ENCODE data around the gene MCF2L2. TPM values are rescaled to one million over a fixed set of nuclear protein-coding genes. Genes with fewer than 3 reads are reported as not detected.

Gene MCF2L2
- polyA plus RNA-seq, 3 donors = 0.56 to 2.0 (median 1.5) TPM

DNA sequence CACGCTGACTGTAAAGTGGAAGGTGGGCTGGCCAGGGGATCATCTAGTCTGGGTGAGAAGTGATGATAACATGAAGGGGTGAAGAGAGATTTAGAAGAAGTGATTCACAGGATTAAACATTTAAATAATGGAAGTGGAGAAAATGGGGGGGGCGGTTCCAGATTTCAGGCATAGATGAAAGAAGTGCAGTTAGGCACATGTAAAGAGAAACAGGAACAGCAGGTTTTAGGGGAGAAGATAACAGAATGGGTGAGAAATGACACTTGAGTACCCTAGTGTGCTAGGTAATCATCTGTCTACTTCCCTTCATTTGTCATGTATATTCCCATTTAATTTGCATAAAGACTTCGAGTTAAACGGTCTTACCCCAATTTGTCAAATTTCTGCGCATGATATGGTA lies 160.1 kb downstream of the MCF2L2 start:
- no peak for DNase-seq

DNA sequence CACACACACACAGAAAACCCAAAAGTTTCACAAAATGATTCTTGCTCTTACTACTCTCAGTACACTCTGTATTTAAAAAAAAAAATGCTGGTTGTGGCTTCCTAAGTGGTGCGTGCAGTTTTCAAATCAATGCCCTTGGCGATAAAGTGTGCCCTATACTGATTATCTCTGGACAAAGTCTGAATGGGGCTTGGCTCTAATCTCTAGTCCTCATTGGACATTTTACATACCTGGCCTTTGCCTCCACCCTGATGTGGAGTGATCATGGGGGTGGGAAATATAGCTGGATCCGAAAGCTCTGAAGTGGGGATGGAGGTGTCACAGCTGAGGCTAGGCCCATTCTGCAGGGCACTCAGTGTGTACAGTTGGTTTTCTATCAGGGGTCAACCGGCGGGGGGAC lies 161.3 kb downstream of the MCF2L2 start:
- no peak for DNase-seq

DNA sequence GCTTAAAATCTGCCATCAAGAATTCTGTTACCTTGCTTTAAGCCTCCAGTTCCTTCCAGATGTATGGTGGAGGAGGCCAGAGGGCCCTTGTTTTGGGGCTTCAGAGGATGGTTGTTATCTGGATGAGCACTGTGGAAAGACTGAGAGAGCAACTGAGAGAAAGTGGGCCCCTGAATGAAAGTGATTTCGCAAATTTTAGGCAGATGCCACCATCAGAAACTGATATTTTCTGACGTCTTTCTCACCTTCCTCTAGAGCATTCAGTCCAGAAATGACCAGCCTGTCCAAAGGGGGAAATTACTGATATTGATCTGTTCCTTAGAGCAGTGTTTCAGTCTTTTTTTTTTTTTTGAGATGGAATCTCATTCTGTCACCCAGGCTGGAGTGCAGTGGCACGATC lies 162.0 kb downstream of the MCF2L2 start:
- DNase-seq = no peak

DNA sequence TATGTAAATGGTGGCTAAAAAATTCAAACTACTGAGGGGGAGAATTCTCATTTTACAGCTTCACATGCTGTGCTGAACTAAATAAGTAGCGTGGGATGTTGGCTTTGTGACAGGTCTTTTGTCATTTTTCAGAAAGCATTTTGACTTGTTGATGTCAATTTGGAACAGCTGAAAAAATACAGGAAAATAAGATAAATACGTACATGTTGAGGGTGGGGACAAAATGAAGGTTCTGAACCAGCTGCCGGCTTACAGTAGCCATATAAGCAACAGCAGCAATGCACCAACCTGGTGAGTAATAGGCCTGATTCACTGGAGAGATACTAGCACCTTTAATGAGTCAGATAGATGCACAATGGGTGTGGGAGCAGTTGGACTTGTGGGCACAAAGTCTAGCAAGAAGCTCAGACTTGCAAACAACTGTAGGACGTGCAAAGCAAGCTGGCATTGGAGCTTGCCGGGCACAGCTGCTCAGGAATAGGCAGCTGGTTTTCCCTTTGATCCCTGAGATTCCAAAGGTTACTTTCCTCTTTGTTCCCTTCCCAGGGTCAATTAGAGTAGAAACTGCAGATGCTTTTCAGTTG lies 162.5 kb downstream of the MCF2L2 start:
- DNase-seq = peak; percentile 16

DNA sequence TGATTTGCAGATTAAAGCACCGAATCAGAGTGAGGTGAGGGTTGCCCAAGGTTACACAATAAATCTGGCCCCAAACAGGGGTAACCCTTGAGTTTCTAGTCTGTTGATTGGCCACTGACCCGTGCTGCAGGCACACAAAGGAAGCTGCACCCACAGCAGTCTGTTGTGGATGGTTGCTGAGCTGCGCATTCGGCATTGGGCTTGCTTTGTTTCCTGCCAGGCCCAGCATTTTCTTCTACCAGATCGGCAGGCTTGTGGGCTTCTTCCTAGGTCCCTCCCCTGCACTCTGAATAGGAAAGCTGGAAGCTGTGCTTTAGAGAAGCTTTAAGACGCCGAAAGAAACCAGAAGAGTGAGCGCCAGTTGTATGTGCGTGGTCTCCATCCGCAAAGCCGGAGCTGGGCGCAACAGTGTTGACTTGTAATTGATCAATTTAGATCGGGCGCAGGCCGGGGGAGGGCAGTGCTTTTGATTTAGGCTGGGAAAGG lies 163.2 kb downstream of the MCF2L2 start:
- peak; percentile 55 for DNase-seq

DNA sequence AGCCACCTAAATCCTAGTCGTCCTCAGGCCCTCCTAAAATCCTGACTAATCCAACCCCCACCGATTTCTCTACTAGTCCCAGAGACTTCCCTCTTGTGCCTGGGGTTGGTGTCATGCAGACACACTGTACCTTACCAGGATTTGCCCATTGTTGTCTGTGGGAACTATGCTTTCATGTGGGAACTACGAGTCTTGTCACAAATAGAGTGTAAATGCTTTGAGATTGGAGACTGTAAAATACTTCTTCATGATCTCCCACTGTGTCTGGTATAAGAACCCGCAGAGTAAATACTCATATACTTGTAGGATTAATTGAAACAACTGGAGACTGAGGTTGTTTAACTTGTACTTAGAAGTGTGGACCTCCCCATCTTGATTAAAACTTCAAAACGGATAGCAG lies 164.2 kb downstream of the MCF2L2 start:
- no peak for DNase-seq

DNA sequence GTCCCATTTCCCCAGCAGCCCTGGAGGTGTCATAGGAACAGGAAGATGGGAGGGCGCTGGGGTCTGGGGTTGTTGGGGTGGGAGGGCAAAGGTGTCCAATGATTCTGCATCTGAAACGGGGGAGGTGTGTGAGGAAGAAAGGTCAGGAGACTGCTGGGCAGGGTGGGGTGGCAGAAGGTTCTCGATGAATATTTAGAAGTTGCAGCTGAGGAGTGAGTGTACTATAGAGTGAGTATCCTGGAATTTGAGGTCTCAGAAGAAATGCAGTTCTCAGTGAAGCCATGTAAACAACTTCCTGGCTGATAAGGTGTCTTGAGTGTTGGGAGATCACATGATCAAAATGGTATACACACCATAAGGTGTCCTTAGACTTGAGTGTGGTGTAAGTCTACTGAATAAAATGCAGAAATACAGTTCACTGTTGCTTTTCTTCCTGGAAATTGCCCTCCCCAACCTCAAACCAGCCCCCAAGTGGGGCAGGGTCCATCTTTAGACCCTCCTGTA lies 165.5 kb downstream of the MCF2L2 start:
- DNase-seq = no peak

DNA sequence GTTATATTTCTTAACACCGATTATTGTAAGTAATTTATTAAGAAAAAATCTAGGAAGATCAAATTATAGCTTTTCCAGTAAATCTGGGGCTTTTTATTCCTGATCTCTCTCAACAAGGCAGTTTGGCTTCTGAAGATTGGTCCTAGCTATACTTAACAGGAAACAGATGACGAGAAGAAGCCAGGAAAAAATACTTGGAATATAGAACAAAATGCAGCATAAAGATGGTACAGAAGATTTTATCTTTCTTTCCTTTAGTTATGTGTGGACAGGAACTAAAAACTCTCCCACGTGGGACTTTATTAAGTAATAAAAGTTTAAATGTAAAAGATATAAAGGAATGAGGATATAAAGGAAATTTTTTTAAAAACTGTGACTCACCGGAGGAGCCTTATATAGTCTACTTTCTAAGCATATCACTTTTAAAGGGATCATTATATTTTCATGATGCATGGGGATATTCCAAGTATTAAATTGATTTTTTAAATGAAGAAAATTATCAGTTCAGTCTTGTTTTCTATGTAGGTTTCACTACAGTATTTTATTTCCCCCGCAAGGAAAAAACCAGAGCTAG lies 167.2 kb downstream of the MCF2L2 start:
- no peak for DNase-seq

DNA sequence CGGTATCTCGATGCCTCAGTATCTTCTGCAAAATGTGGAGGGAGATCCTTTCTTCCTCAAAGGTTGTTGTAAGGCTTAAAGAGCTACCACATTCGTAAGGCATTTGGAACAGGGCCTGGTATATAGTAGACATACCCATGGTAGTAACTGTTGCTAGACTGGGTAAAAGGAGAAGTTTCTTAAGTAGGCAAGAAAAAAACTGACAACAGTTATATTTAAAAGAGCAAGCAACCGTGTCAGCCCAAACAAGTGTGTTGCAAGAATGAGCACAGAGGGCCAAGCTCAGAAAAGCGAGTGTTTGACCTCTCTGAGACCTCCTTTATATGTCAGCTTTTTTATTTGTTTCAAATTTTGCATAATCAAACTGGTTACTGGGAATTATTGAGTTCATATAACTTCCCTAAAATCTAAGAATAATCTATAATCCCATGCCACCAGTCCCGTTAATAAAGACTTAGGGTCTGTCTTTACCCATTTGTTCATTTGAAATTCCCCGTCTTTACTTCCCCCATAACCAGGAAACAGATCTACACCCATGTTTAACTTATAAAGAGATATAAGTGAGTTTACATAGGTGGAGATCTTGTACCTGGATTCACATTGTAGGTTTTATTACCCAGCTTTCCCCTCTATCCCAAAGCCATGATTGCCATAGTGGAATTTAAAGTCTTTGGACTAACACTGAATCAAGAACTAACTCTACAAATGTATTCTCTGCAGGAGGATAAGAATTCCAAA lies 168.1 kb downstream of the MCF2L2 start:
- no peak for DNase-seq

DNA sequence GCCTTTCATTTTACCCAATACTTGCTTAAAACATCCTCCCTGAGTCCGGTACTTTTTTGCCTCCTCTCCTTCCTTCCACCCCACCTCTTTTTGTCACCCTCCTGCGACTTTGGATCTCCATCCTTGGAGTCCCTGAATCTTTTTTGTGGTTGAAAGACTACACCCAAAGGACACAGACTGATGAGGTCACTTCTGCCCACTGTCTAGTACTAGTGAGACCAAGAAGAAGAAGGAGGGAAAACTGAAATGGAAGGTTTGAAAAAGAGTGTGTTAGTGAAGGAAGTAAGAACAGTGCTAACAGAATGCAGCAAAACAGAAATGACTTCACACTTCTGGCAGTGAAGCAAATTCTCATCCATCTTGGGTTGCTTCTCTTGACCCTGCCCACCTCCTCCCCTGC lies 168.8 kb downstream of the MCF2L2 start:
- no peak for DNase-seq

DNA sequence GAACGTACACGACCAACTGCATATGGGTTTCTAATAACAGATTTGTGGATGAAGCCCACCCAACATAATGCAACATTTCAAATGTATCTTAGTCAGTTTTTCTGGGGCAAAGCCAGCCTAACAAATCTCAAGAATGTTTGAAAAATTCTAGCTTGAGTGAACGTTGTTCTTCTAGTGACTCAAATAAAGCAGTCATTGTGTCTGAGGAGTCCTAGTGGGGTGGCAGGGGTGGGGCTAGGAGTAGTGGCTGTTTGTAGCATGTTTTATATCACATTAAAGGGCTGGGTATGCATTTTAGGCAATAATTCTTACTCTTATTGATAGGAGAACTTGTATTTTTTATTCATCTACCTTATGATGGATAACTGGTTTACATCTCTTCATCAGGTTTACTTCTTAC lies 169.3 kb downstream of the MCF2L2 start:
- DNase-seq = no peak

DNA sequence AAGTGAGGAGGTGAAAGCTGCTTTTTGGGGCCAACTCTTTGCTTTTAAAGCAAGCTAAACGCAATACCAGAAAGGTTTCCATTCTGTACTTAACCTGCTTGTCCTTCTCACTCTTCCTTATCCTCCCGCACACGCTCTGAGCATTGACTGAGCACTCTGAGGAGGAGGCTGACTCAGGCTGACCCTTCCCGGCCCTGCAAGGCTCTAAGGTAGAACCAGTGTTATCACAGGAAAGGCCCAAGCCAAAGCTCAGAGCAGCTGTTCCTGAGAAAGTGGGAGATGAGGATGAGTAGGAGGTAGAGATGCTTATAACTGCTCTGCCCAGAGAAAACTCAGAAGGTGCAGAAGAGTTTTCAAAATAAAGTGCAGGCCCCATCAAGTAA lies 173.1 kb downstream of the MCF2L2 start:
- DNase-seq = no peak

DNA sequence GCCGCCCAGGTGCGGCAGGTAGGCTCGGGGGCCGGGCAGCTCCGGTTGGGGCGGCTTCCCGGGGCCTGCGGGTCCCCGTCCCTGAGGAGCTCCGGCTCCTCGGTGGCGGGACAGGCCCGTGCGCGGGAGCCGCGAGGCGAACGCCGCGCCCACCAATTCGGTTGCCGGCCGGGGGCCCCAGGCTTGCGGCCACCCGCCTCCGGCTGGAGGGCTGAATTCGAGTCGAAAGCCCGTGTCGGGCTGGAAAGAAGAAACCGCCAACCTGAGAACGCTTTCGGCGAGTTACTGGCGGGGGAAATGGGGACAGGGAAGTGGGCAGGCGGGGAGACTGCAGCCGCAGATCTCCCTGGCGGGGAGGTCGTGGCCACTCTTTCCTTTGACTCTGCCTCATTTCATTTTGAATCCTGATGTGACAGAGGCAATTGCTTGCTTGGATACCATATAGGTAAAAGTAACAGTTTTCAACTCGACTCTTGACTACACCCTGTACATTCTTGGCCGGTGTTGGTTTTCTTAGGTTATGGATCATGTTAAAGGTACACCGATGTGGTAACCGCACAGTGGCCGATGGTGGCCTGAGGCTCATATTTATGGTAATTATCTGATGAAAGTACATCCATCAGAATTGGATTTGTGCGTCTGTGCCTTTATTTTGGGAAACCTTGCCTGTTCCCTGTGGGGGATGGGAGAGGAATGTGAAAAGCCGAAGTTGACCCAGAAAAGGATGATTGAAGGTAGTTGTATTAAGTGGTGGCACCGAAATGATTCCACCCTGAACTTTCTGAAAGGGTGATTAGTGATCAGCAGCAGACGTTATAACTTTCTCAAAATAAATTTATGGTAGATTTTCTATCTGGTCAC lies 173.7 kb downstream of the MCF2L2 start:
- DNase-seq = peak; percentile 35

DNA sequence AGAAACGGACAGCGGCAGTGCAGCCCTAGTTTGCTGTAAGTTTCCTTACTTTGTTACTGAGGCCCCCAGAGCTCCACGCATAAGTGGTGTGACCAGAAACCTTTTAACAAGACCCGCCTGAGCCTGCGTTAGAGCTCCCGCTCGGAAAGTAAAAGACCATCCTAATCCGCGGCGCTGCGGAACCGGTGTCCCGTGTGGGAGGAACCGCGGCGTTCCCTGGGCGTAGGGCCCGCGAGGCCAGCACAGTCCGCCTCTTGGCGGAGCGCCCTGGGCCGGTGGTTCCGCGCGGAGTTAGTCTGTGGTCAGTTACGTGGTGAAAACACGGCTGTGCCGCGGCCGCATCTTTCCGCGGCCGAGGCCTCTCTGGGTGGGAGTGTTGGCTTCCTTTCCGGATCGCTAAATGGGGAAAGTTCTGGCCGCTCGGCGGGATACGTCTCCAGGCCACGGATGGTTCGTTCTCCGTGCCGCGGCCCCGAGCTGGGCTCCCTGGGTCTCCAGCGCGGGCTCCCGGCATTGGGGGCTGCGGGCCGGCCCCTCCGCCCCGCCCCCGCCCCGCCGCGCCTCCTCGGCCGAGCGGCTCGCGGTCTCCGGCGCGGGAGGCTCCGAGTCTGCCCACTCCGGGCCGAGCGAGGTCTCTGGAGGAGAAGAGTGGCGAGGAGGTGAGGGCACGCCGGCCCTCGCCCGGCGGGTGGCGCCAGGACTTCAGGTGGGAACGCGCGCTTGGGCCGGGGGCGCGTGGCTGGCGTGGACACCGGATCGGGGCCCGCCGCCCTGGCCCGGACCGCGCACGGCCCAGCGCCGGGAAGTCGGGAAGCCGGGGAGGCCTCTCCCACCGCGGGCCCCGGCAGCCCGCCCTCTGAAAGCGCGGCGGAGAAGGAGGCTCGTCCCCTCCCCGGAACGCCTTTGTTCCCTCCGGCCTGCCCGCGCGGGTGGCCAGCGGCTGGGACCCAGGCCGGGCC lies 174.6 kb downstream of the MCF2L2 start:
- peak; percentile 61 for DNase-seq

DNA sequence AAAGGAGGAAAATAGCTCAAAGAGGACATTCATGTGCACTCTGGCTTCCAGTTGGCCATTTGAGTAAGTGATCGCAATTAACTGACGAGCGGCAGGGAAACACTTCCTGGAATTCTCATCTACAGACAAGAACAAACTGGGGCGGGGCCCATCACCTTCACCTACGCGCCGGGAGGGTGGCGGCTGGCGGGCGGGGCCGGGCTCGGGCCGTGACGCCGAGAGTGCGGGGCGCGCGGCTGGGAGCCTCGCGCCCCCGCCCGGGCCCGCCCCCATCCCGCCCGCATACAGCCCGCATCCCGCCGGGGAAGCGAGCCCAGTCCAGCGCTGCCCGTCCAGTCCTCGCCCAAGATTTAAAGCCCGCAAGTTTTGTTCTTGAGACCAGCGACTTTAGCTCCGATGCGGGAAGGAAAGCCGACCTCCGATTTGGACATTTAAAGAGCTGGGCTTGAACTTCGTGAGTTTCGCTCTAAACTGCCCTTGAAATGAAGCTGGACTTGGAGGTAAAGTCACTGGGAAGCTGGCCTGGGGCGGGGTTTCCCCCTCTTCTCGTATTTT lies 175.4 kb downstream of the MCF2L2 start, which contains the start of gene B3GNT5:
Gene B3GNT5 (plus strand): TSS at position 281 of the 555 bp plus-strand sequence. CDS start 16,546 bp downstream, outside the sequence.
- peak; percentile 37 for DNase-seq

DNA sequence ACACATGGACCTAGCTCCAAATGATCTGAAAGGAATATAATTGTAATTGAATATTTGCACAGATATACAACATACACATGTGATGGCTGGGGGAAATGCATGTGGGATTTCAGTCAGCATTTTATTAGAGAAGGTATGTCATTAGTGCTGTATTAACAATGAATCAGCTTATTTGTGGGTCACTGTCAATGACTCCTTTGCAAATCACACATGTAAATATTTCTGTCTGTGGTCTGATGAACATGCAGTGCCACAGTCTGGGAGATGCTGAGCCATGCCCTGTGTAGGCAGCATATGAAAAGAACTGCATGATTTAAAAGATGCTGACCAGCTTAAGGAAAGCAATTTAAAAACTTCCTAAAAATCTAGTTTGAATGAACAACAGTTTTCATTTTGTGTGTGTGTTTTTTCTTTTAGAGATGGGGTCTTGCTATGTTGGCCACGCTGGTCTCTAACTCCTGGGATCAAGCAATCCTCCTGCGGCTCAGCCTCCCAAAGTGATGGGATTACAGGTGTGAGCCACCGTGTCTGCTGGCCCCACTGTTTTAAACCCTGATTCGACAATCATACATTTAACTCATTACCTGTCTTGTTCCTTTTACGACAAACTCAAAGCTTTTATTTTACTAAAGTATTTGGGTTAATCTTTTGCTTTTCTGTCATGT lies 176.2 kb downstream of the MCF2L2 start:
- no peak for DNase-seq

DNA sequence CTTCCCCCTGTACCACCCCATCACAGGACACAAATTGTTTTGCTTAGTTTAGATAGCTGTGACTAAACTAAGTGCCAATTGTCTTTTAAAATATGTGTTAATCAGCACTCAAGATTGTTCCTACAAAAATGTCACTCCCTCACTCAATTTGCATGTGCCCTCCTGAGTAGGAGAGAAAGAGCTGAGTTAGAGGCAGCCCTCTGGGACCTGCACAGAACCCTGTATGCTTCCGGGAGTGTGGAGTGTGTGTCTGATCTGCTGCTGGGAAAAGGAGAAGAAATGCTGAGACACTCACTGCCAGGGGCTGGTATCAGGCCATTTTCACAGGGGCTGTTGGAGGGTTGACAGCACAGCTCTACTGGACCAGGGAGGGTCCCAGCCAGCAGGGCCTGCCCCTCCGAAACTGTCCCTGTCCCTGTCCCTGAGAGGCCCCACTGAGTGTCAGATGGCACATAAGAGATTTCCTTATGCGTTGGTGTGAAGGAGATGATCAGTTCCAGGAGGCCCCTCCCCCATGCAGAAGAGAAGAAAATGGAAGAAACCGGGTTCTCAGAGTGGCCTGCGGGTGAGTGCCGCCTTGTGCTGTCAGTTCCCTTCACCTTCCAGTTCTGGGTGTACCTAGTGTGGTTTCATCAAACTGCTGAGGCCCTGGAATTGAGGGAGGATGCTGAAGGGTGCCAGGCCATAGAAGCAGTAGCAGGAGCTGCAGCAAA lies 179.3 kb downstream of the MCF2L2 start:
- DNase-seq = no peak

DNA sequence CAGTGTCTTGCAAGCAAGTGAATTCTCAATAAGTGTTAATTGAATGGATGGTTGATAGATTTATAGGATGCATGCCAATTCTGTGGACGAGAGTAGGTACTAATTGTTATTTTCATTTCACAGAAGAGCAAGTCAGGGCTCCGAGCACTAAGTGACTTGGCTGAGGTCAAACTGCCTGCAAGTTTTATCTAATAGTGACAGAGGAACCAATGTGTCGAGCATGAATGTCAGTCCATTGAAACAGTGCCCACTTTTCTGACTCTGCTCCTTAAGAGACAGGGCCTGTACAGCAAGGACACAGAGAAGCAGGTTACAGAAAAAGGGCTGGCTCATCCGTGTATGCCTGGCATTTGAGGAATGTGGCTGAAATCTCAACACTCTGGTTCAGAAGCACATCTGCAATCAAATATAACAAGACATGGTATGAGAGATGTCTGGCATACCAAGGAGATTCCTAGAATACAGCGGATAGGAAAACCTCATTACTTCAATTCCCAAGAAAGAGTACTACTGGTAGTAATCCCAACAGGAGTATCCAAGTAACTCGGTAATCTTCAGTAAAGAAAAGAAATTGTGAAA lies 181.3 kb downstream of the MCF2L2 start:
- no peak for DNase-seq

DNA sequence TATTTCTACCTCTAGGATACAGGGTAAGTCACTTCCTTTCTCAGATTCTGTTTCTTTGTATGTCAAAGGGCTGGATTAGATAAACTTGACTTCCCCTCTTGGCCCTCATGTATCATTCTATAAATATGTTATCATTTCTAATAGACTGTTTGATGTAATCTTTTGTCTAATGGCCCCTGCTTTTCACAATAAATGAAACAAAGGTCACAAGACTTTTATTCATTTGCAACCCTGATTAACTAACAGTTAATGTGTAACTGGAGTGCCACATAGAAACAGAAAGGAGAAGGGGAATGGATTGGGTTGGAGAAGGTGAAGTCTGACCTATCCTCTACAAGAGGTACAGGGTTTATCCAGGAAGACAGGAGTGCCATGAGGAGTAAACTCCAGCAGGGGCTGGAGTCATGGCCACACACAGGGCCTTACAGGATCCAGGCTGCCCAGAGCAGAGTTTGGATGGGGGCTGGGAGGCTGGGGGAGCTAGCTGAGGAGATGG lies 183.4 kb downstream of the MCF2L2 start:
- DNase-seq = no peak

Measured in renal pelvis (tissue), 4 donors.